H1 (cell line): ENCODE data around the gene MBTPS2. TPM values are rescaled to one million over a fixed set of nuclear protein-coding genes. Genes with fewer than 3 reads are reported as not detected.

Experiments
- CTCF ChIA-PET: fragments of 300-600 bp; sonication (Branson Sonifier 250); formaldehyde crosslinking; loops from one replicate; lab custom pipeline; 2021; ENCODE audit not compliant: partially characterized antibody; lab: Charles Lee
- POLR2A ChIA-PET: fragments of 300-600 bp; sonication (Branson Sonifier 250); formaldehyde crosslinking; loops from one replicate; lab custom pipeline; 2021; ENCODE audit warnings: inconsistent platforms; ENCODE audit not compliant: partially characterized antibody; lab: Charles Lee
- DNase-seq, 2 experiments: peaks; one replicate each; pipeline versions ENCODE4 v3.0.0 to v3.0.0-alpha.2; 2010 to 2022; ENCODE audit warnings: low spot score in 2 of 2, low read depth in 1 of 2, mixed read lengths in 1 of 2
- FAIRE-seq: peaks from 2 replicates; lab custom pipeline; 2011; peaks lifted over from hg19 to GRCh38; lab: Jason Lieb, UNC
- H2AFZ ChIP-seq: 2 replicates; pipeline ENCODE4 v1.8.1; 2012; ENCODE audit warnings: low read length, inconsistent platforms
- H2AK5ac ChIP-seq: 2 replicates; pipeline ENCODE4 v1.6.1; 2013; ENCODE audit warnings: low read depth, low read length
- H2BK120ac ChIP-seq: replicated peaks from 2 replicates; pipeline ENCODE3; 2013; ENCODE audit warnings: low read depth, low read length, inconsistent platforms
- H2BK12ac ChIP-seq: 2 replicates; pipeline ENCODE4 v1.6.1; 2013; ENCODE audit warnings: low read depth, low read length
- H2BK15ac ChIP-seq: 2 replicates; pipeline ENCODE4 v1.6.1; 2013; ENCODE audit warnings: low read length
- H2BK20ac ChIP-seq: 2 replicates; pipeline ENCODE4 v1.6.1; 2013; ENCODE audit warnings: low read length
- H2BK5ac ChIP-seq: 2 replicates; pipeline ENCODE4 v1.6.1; 2013; ENCODE audit warnings: low read depth, low read length
- H3K14ac ChIP-seq: 2 replicates; pipeline ENCODE4 v1.6.1; 2013; ENCODE audit warnings: inconsistent platforms; ENCODE audit not compliant: insufficient read length
- H3K18ac ChIP-seq: 2 replicates; pipeline ENCODE4 v1.6.1; 2013; ENCODE audit warnings: low read length; ENCODE audit errors: extremely low read depth
- H3K23ac ChIP-seq: 2 replicates; pipeline ENCODE4 v1.6.1; 2013; ENCODE audit warnings: inconsistent platforms; ENCODE audit not compliant: insufficient read length
- H3K23me2 ChIP-seq: 2 replicates; pipeline ENCODE4 v1.6.1; 2013; ENCODE audit warnings: low read depth, low read length
- H3K27ac ChIP-seq: 2 replicates; pipeline ENCODE4 v1.6.1; 2011; ENCODE audit warnings: low read depth, low read length, inconsistent platforms
- H3K27me3 ChIP-seq, 4 experiments: replicated peaks in 1 of 4; 1 replicate in 1 of 4; 2 replicates in 3 of 4; pipeline versions ENCODE4 v1.6.1 to v1.8.1; 2011 to 2013; ENCODE audit warnings: low read length in 3 of 4, mild to moderate bottlenecking in 3 of 4, inconsistent platforms in 2 of 4, mixed read lengths in 2 of 4, moderate library complexity in 1 of 4; ENCODE audit not compliant: control insufficient read depth in 3 of 4, insufficient read depth in 3 of 4; ENCODE audit errors: extremely low read depth in 1 of 4
- H3K36me3 ChIP-seq, 4 experiments: 2 replicates each; pipeline versions ENCODE4 v1.6.1 to v1.8.1; 2011 to 2013; ENCODE audit warnings: mild to moderate bottlenecking in 4 of 4, low read length in 3 of 4, moderate library complexity in 2 of 4, control low read depth in 1 of 4, inconsistent platforms in 1 of 4; ENCODE audit not compliant: insufficient read depth in 4 of 4, control insufficient read depth in 2 of 4
- H3K4ac ChIP-seq: replicated peaks from 2 replicates; pipeline ENCODE3; 2013; ENCODE audit warnings: low read length, low read depth, mixed read lengths, inconsistent platforms; ENCODE audit not compliant: insufficient read length
- H3K4me1 ChIP-seq, 4 experiments: replicated peaks in 1 of 4; 1 replicate in 1 of 4; 2 replicates in 3 of 4; pipeline versions ENCODE4 v1.6.1 to v1.8.1; 2011 to 2013; ENCODE audit warnings: low read length in 3 of 4, inconsistent platforms in 2 of 4, mixed read lengths in 1 of 4; ENCODE audit not compliant: insufficient read depth in 4 of 4, control insufficient read depth in 3 of 4
- H3K4me2 ChIP-seq, 2 experiments: 2 replicates each; pipeline versions ENCODE4 v1.6.1 to v1.8.1; 2011 to 2013; ENCODE audit warnings: low read depth in 2 of 2, low read length in 2 of 2, control low read depth in 1 of 2, inconsistent platforms in 1 of 2, mild to moderate bottlenecking in 1 of 2; ENCODE audit not compliant: insufficient read depth in 1 of 2
- H3K4me3 ChIP-seq, 4 experiments: fragments of 200-600, 300-600 bp in 1 of 4; sonication (generic), shearing (Covaris generic), sonication (Bioruptor Twin) in 1 of 4; 2 replicates each; pipeline versions ENCODE4 v1.5.1 to v1.8.1; 2011 to 2016; ENCODE audit warnings: low read length in 4 of 4, low read depth in 3 of 4, control low read depth in 2 of 4, inconsistent platforms in 2 of 4, mild to moderate bottlenecking in 2 of 4, mixed read lengths in 1 of 4, moderate library complexity in 1 of 4; ENCODE audit not compliant: insufficient read depth in 2 of 4; ENCODE audit errors: extremely low read depth in 1 of 4
- H3K56ac ChIP-seq: replicated peaks from 2 replicates; pipeline ENCODE3; 2013; ENCODE audit warnings: low read depth, mild to moderate bottlenecking, mixed read lengths, low read length, inconsistent platforms; ENCODE audit not compliant: insufficient read length
- H3K79me1 ChIP-seq: 2 replicates; pipeline ENCODE4 v1.6.1; 2013; ENCODE audit warnings: low read depth, low read length, control low read depth
- H3K79me2 ChIP-seq, 2 experiments: 2 replicates each; pipeline versions ENCODE4 v1.6.1 to v1.8.1; 2012 to 2013; ENCODE audit warnings: low read length in 2 of 2, mild to moderate bottlenecking in 2 of 2, inconsistent platforms in 1 of 2; ENCODE audit not compliant: insufficient read depth in 2 of 2, control insufficient read depth in 1 of 2
- H3K9ac ChIP-seq, 4 experiments: replicated peaks in 1 of 4; 1 replicate in 1 of 4; 2 replicates in 3 of 4; pipeline versions ENCODE4 v1.6.1 to v1.8.1; 2011 to 2013; ENCODE audit warnings: low read depth in 3 of 4, low read length in 3 of 4, control low read depth in 2 of 4, mild to moderate bottlenecking in 2 of 4, moderate library complexity in 2 of 4, inconsistent platforms in 1 of 4; ENCODE audit errors: extremely low read depth in 1 of 4
- H3K9me3 ChIP-seq, 2 experiments: 2 replicates each; pipeline versions ENCODE4 v1.6.1 to v1.8.1; 2012 to 2013; ENCODE audit warnings: mild to moderate bottlenecking in 2 of 2, moderate library complexity in 2 of 2, control low read depth in 1 of 2, inconsistent platforms in 1 of 2, low read depth in 1 of 2, low read length in 1 of 2, mixed read lengths in 1 of 2; ENCODE audit not compliant: insufficient read depth in 2 of 2
- H4K20me1 ChIP-seq, 2 experiments: replicated peaks in 1 of 2; 2 replicates each; pipeline versions ENCODE3 to v1.8.1; 2011 to 2013; ENCODE audit warnings: inconsistent platforms in 2 of 2, low read length in 2 of 2, mild to moderate bottlenecking in 1 of 2; ENCODE audit not compliant: insufficient read depth in 2 of 2, control insufficient read depth in 1 of 2
- H4K5ac ChIP-seq: 2 replicates; pipeline ENCODE4 v1.6.1; 2013; ENCODE audit warnings: low read length, low read depth, mixed read lengths, inconsistent platforms; ENCODE audit not compliant: insufficient read length
- H4K8ac ChIP-seq: 2 replicates; pipeline ENCODE4 v1.8.0; 2013; ENCODE audit warnings: mild to moderate bottlenecking, moderate library complexity, low read length, inconsistent platforms; ENCODE audit not compliant: insufficient read depth; ENCODE audit errors: extremely low read depth
- H4K91ac ChIP-seq: replicated peaks from 2 replicates; pipeline ENCODE3; 2013; ENCODE audit warnings: low read length, mixed read lengths, inconsistent platforms; ENCODE audit not compliant: insufficient read length
- ATF2 ChIP-seq: IDR thresholded peaks from 2 replicates; pipeline ENCODE4 v1.6.1; 2012; ENCODE audit warnings: low read length, inconsistent platforms
- NRF1 ChIP-seq: IDR thresholded peaks from 2 replicates; pipeline ENCODE4 v1.6.1; 2011; ENCODE audit warnings: mild to moderate bottlenecking, low read depth, low read length, improper control_type of control experiment
- WGBS, 2 experiments: shearing (Covaris generic) in 1 of 2; methylation state at CpG; one replicate each; pipeline versions ENCODE4 v1.1.6 to v1.1.7; 2013 to 2015; ENCODE audit warnings: low lambda C conversion rate in 2 of 2, mixed read lengths in 2 of 2, inconsistent platforms in 1 of 2, low coverage in 1 of 2, missing lambda C conversion rate in 1 of 2; ENCODE audit not compliant: insufficient replicate concordance in 2 of 2, insufficient coverage in 1 of 2, insufficient read length in 1 of 2; ENCODE audit errors: extremely low coverage in 1 of 2, missing lambda C conversion rate in 1 of 2; 5-methylcytosine and 5-hydroxymethylcytosine counted together
- polyA plus RNA-seq, 7 experiments: library from polyadenylated mRNA; depleted of rRNA in 3 of 7; stranded (reverse) in 5 of 7; unstranded in 2 of 7; fragments of >200 nt in 5 of 7; fragments of 200-250 nt in 2 of 7; gene quantifications; 1 replicate in 5 of 7; 2 replicates in 1 of 7; 4 replicates in 1 of 7; pipeline versions ENCODE4 v1.2.1 to v1.2.3, GENCODE V29; 2011 to 2013; ENCODE audit warnings: missing spikeins in 2 of 7, mixed read lengths in 2 of 7
- total RNA-seq: library from RNA; stranded (reverse); fragmentation: NEBNext Ultra II Directional; extraction: Animal tissue kit (Norgen Biotek cat#: 25700); gene quantifications from 2 replicates; pipeline ENCODE4 v1.2.1, GENCODE V29; 2021

The MBTPS2 gene
- total and polyA plus RNA-seq, 2 of the 8 experiments (the other 6 are each of a cell fraction or from before 2014, with no cell fraction given) = 4.3 to 7.4 TPM

GRCh38 chrX:21799767-21800166 lies 39.6 kb upstream of the MBTPS2 start:
- H3K4me3 ChIP-seq = no peak overlapping the region
- POLR2A ChIA-PET = no interaction called here
- no peaks in the 10 kb centered on the region for H3K23me2 ChIP-seq
- H2BK120ac ChIP-seq = no peak overlapping the region
- 85% methylated on average over 6 of the region's 6 CpGs; no CpG with 5 or more reads in 1 of the 2 experiments for WGBS, 2 experiments
- H4K20me1 ChIP-seq = no peaks in the 10 kb centered on the region
- H3K9me3 ChIP-seq = no peaks in the 10 kb centered on the region
- FAIRE-seq = no peak
- no peaks in the 10 kb centered on the region for H3K79me1 ChIP-seq
- H3K27ac ChIP-seq = no peak overlapping the region
- H3K27me3 ChIP-seq = no peaks in the 10 kb centered on the region
- H2AFZ ChIP-seq = no peak overlapping the region
- H3K18ac ChIP-seq = no peak overlapping the region
- no peak overlapping the region for H3K4ac ChIP-seq
- no peak overlapping the region for H4K8ac ChIP-seq
- no peaks in the 10 kb centered on the region for H3K4me1 ChIP-seq
- no peak for DNase-seq
- no peak for TF ChIP-seq ATF2
- no peak for TF ChIP-seq NRF1
- H3K14ac ChIP-seq = no peak overlapping the region
- H3K56ac ChIP-seq = no peak overlapping the region
- H3K23ac ChIP-seq = no peak overlapping the region
- no peak overlapping the region for H2BK12ac ChIP-seq
- no peaks in the 10 kb centered on the region for H3K79me2 ChIP-seq
- H2AK5ac ChIP-seq = no peak overlapping the region
- no peak overlapping the region for H2BK5ac ChIP-seq
- H3K9ac ChIP-seq = no peak overlapping the region
- H3K36me3 ChIP-seq = no peaks in the 10 kb centered on the region
- no peak overlapping the region for H2BK20ac ChIP-seq
- CTCF ChIA-PET = no interaction called here
- H4K5ac ChIP-seq = no peak overlapping the region
- H2BK15ac ChIP-seq = no peak overlapping the region
- H3K4me2 ChIP-seq = no peak overlapping the region
- H4K91ac ChIP-seq = no peak overlapping the region
